Thyroid gland (tissue), 4 donors: ENCODE data around the gene TESMIN. TPM values are rescaled to one million over a fixed set of nuclear protein-coding genes. Genes with fewer than 3 reads are reported as not detected.

Experiments
- DNase-seq, 2 donors: peaks; one replicate each; pipeline ENCODE4 v3.0.0-alpha.2; 2019
- H3K27ac ChIP-seq, 3 donors: fragments of 200-600 bp; sonication (generic); 1 replicate in 2 of 3; 2 replicates in 1 of 3; pipeline ENCODE4 v1.5.1; 2016 to 2019; ENCODE audit warnings: mild to moderate bottlenecking in 1 of 3, moderate library complexity in 1 of 3
- H3K27me3 ChIP-seq: fragments of 200-600 bp; sonication (generic); one replicate; pipeline ENCODE4 v1.5.1; 2019
- H3K36me3 ChIP-seq, 2 donors: fragments of 200-600 bp; sonication (generic); one replicate each; pipeline ENCODE4 v1.5.1; 2016 to 2019
- H3K4me1 ChIP-seq, 2 donors: fragments of 200-600 bp; sonication (generic); one replicate each; pipeline ENCODE4 v1.5.1; 2017 to 2019
- H3K4me3 ChIP-seq, 3 donors: fragments of 200-600 bp; sonication (generic); replicated peaks in 1 of 3; 1 replicate in 2 of 3; 2 replicates in 1 of 3; pipeline ENCODE4 v1.5.1; 2016; ENCODE audit warnings: mild to moderate bottlenecking in 1 of 3
- H3K9me3 ChIP-seq: fragments of 200-600 bp; sonication (generic); one replicate; pipeline ENCODE4 v1.5.1; 2017
- CTCF ChIP-seq, 6 experiments: fragments of 200-600 bp in 3 of 6; fragments of 450-650 bp in 3 of 6; sonication (generic) in 3 of 6; IDR thresholded peaks; one replicate each; pipeline ENCODE4 v1.5.1; 2016 to 2019; ENCODE audit warnings: antibody characterized with exemption in 6 of 6, mild to moderate bottlenecking in 2 of 6, inconsistent platforms in 1 of 6, moderate library complexity in 1 of 6
- POLR2A ChIP-seq, 2 donors: fragments of 450-650 bp; IDR thresholded peaks; one replicate each; pipeline ENCODE4 v1.6.1; 2017; ENCODE audit warnings: antibody characterized with exemption in 2 of 2, mild to moderate bottlenecking in 2 of 2, moderate library complexity in 1 of 2
- WGBS, 2 donors: methylation state at CpG; one replicate each; pipeline ENCODE4 v1.1.5; 2017; 5-methylcytosine and 5-hydroxymethylcytosine counted together
- intact Hi-C: fragments of 100-400 bp; cut with DNase I; formaldehyde crosslinking; loops from one replicate; pipeline ENCODE4 v1.15.1; 2023
- total RNA-seq, 4 donors: library from RNA; depleted of rRNA; stranded (reverse); fragments of >200 nt; gene quantifications; one replicate each; pipeline ENCODE4 v1.2.3, GENCODE V29; 2016

The TESMIN gene
- total RNA-seq, 4 donors from 2014 or later: 2.1 to 10.6 (median 5.8) TPM

GRCh38 chr11:68735125-68735524 lies 16.2 kb downstream of the TESMIN start:
- Histone ChIP-seq H3K27ac (no peak overlapping the region), H3K9me3 (no peaks in the 10 kb centered on the region), H3K4me1 (no peaks in the 10 kb centered on the region), H3K27me3 (no peaks in the 10 kb centered on the region), H3K36me3 (no peaks in the 10 kb centered on the region), H3K4me3 (no peak overlapping the region)
- no peak for DNase-seq
- WGBS, 2 donors: 84% methylated on average over 6 of the region's 6 CpGs
- TF ChIP-seq POLR2A (IDR thresholded peaks at IDR 0.05): no peak
- TF ChIP-seq CTCF (IDR thresholded peaks at IDR 0.05): no peak
- intact Hi-C loops: no loop called here

GRCh38 chr11:68734111-68734510 lies 17.2 kb downstream of the TESMIN start:
- intact Hi-C loops: no loop called here
- Histone ChIP-seq H3K27ac (no peak overlapping the region), H3K4me1 (no peaks in the 10 kb centered on the region), H3K36me3 (no peaks in the 10 kb centered on the region), H3K4me3 (no peak overlapping the region), H3K9me3 (no peaks in the 10 kb centered on the region), H3K27me3 (no peaks in the 10 kb centered on the region)
- no peak for DNase-seq
- TF ChIP-seq CTCF (IDR thresholded peaks at IDR 0.05) (no peak), POLR2A (IDR thresholded peaks at IDR 0.05) (no peak)
- 89 to 90% methylated on average over 7 of the region's 7 CpGs for WGBS, 2 donors

DNA sequence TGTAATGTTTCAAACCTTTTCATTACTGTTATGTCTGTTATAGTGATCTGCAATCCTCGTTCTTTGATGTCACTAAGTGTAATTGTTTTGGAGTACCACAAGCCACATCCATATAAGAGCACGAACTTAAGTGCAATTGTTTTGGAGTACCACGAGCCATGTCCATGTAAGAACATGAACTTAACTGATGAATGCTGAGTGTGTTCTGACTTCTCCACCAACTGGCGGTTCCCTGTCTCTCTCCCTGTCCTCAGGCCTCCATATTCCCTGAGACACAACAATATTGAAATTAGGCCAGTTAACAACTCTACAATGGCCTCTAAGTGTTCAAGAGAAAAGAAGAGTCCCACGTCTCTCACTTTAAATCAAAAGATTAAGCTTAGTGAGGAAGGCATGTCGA lies 23.5 kb downstream of the TESMIN start:
- H3K27ac ChIP-seq: no peak overlapping the region
- intact Hi-C loops: no loop called here
- no peak overlapping the region for H3K4me3 ChIP-seq
- DNase-seq: no peak
- no peak for TF ChIP-seq CTCF (IDR thresholded peaks at IDR 0.05)
- TF ChIP-seq POLR2A (IDR thresholded peaks at IDR 0.05): no peak
- H3K27me3 ChIP-seq: no peaks in the 10 kb centered on the region
- H3K36me3 ChIP-seq: no peaks in the 10 kb centered on the region
- 69 to 79% methylated on average over 6 of the region's 6 CpGs for WGBS, 2 donors
- no peaks in the 10 kb centered on the region for H3K4me1 ChIP-seq
- no peaks in the 10 kb centered on the region for H3K9me3 ChIP-seq

DNA sequence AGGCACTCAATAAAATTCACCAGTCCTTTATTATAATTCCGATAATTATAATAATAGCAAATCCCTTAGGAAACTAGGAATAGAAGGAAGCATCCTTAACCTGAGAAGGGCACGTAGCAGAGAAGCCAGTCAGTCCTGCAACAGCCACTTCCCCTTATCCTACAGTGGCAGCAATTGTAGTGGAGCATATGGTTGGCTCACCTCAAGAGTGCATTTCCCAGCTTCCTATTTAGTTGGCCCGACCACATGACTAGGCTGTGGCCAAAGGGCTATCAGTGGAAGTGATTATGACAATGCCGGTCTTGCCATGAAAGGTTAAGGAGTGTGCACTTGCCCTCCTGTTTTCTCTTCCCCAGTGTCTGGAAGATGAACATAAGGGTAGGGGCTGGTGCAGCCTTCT lies 27.0 kb downstream of the TESMIN start:
- Histone ChIP-seq H3K36me3 (no peaks in the 10 kb centered on the region), H3K4me1 (no peaks in the 10 kb centered on the region), H3K9me3 (no peaks in the 10 kb centered on the region), H3K27me3 (no peaks in the 10 kb centered on the region), H3K27ac (no peak overlapping the region), H3K4me3 (no peak overlapping the region)
- DNase-seq: no peak
- intact Hi-C loops: no loop called here
- no peak for TF ChIP-seq POLR2A (IDR thresholded peaks at IDR 0.05)
- no peak for TF ChIP-seq CTCF (IDR thresholded peaks at IDR 0.05)
- 80 to 88% methylated on average over 4 of the region's 4 CpGs for WGBS, 2 donors

DNA sequence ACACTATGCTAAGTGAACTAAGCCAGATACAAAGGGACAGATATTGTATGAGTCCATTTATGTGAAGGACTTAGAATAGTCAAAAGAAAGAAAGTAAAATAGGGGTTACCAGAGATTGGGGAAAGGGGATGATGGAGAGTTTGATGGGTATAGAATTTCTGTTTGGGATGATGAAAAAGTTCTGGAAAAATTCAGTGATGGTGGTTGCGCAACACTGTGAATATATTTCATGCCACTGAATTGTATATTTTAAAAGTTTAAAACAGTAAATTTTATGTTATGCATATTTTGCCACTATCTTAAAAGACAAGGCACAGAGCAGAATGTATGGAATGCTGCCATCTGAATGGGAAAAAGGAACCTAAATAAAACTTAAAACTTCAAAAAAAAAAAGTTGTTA lies 29.2 kb downstream of the TESMIN start:
- no peak overlapping the region for H3K4me3 ChIP-seq
- H3K9me3 ChIP-seq: no peaks in the 10 kb centered on the region
- H3K27me3 ChIP-seq: no peaks in the 10 kb centered on the region
- TF ChIP-seq CTCF (IDR thresholded peaks at IDR 0.05) (no peak), POLR2A (IDR thresholded peaks at IDR 0.05) (no peak)
- H3K4me1 ChIP-seq: no peaks in the 10 kb centered on the region
- DNase-seq: no peak
- no peak overlapping the region for H3K27ac ChIP-seq
- intact Hi-C loops: no loop called here
- no peaks in the 10 kb centered on the region for H3K36me3 ChIP-seq
- 95% methylated on average over 1 of the region's 1 CpG for WGBS, 2 donors
